Left forelimb (tissue), 1 donor: ENCODE measurements around the gene CYSLTR2.

ENCODE experiments used
- DNase-seq: peaks from one replicate; pipeline ENCODE4 v3.0.0-alpha.2; 2018; ENCODE audit warnings: low spot score

The CYSLTR2 gene

GRCh38 chr13:48739386-48739964 lies 85.7 kb downstream of the CYSLTR2 start:
- no peak for DNase-seq

- DNase-seq: no peak
These were observed 87.6 kb downstream of the CYSLTR2 start for GRCh38 chr13:48741377-48741776.

GRCh38 chr13:48746821-48747220 lies 93.1 kb downstream of the CYSLTR2 start:
- no peak for DNase-seq

GRCh38 chr13:48748681-48749080 lies 95.0 kb downstream of the CYSLTR2 start:
- DNase-seq: no peak

GRCh38 chr13:48749144-48749543 lies 95.4 kb downstream of the CYSLTR2 start:
- no peak for DNase-seq

GRCh38 chr13:48749699-48750473 lies 96.2 kb downstream of the CYSLTR2 start:
- no peak for DNase-seq

- no peak for DNase-seq
These were observed 97.1 kb downstream of the CYSLTR2 start for GRCh38 chr13:48750588-48751383.

GRCh38 chr13:48760626-48761025 lies 106.9 kb downstream of the CYSLTR2 start:
- no peak for DNase-seq
